ENCODE data around the gene GRM3. TPM values are rescaled to one million over a fixed set of nuclear protein-coding genes. Genes with fewer than 3 reads are reported as not detected.

Gene GRM3
- total RNA-seq, 4 donors from 2014 or later = not detected

DNA sequence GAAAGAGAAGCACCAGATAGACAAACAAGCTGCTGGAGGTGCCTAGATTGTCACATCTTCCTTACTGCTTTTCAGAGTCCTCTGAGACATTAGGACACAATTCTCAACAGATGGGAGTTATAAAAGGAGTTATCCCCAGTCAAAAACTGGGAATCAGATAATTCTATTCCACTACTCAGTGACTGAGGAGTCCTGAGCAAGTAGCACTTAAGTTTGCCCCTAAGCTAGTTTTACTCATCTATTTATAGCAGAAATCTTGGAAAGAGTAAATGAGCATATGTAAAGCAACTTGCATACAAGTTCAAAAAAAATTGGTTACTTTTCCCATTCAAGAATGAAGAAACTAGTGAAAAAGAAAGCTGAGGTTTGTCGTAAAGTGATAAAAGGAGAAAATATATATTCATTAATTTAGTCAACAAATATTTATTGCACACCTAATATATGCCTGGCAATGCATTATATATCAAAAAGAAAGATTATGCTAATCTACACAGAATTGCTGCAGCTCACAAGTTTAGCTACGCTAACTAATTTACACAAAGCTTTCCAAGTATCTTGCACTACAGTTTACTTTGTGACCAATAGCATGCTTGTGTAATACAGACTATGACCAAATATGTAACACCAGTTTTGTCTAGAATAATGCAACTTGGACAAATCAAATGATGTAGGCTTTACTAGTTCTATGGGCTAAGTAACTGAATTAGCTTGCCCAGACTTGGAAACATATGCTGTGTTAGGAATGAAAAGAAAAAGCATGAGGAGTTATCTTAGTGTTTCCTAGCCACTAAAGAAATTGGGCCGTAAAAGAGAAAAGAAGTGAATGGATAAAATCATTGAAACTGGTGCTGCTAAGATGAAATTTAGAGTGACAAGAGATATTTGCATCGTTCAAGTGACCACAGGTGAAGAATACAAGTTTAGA, 106.3 kb downstream of the GRM3 start:
- Histone ChIP-seq H3K9me3 (no peaks in the 10 kb centered on the region), H3K4me3 (replicated peaks in 1 of 3) (no peak overlapping the region), H3K4me1 (no peaks in the 10 kb centered on the region), H3K27ac (no peak overlapping the region), H3K36me3 (no peaks in the 10 kb centered on the region), H3K27me3 (no peaks in the 10 kb centered on the region)
- 89 to 92% methylated on average over 4 of the region's 4 CpGs for WGBS, 2 donors
- no peak for DNase-seq
- no peak for TF ChIP-seq POLR2A (IDR thresholded peaks at IDR 0.05)
- TF ChIP-seq, protein P1, sequence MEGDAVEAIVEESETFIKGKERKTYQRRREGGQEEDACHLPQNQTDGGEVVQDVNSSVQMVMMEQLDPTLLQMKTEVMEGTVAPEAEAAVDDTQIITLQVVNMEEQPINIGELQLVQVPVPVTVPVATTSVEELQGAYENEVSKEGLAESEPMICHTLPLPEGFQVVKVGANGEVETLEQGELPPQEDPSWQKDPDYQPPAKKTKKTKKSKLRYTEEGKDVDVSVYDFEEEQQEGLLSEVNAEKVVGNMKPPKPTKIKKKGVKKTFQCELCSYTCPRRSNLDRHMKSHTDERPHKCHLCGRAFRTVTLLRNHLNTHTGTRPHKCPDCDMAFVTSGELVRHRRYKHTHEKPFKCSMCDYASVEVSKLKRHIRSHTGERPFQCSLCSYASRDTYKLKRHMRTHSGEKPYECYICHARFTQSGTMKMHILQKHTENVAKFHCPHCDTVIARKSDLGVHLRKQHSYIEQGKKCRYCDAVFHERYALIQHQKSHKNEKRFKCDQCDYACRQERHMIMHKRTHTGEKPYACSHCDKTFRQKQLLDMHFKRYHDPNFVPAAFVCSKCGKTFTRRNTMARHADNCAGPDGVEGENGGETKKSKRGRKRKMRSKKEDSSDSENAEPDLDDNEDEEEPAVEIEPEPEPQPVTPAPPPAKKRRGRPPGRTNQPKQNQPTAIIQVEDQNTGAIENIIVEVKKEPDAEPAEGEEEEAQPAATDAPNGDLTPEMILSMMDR (IDR thresholded peaks at IDR 0.05) = no peak
- intact Hi-C loops (cut with DNase I) = no loop called here

DNA sequence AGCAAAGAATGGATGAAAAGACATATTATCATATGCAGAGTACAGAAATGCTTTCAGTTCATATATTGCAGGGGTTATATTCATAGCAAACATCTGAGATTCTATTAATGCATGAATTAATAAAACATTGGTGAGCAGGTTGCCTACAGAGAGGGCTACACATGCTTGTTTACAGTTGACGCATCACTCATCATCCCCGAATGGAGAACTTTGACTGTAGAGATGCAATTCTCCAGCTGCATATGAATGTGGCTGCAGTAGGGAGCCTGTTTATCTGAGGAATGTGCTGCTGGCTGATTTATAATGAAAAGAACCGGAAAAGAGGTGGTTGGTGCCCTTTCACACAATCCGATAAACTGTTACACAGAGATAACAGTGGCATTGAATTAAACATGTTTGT, 116.5 kb downstream of the GRM3 start:
- Histone ChIP-seq H3K4me3 (replicated peaks in 1 of 3) (no peak overlapping the region), H3K36me3 (no peaks in the 10 kb centered on the region), H3K9me3 (no peaks in the 10 kb centered on the region), H3K27ac (no peak overlapping the region), H3K27me3 (no peaks in the 10 kb centered on the region), H3K4me1 (no peaks in the 10 kb centered on the region)
- WGBS, 2 donors = 52 to 57% methylated on average over 4 of the region's 4 CpGs
- TF ChIP-seq, protein P1 (IDR thresholded peaks at IDR 0.05) = no peak
- TF ChIP-seq POLR2A (IDR thresholded peaks at IDR 0.05) = no peak
- DNase-seq = no peak
- intact Hi-C loops (cut with DNase I) = no loop called here

DNA sequence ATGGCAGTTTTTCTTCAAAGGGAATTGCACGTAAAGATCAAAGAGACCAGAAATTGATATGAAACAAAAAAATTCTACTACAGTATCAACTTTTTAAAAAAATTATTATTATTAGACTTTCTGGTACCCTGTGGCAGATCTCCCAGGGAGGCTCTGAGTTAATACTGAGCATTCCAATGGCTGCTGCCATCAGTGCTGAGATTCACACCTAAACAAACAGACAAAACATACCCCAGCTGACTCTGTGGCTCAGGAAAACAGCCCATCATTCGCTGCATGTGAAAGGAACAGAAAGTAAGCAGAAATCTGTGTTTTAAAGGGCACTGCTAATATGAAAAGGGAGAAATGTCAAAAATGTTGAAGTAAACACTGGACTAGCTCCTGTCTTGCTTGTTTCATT, 118.4 kb downstream of the GRM3 start:
- WGBS, 2 donors = 77 to 78% methylated on average over 2 of the region's 2 CpGs
- Histone ChIP-seq H3K27ac (no peak overlapping the region), H3K9me3 (no peaks in the 10 kb centered on the region), H3K4me1 (no peaks in the 10 kb centered on the region), H3K27me3 (no peaks in the 10 kb centered on the region), H3K36me3 (no peaks in the 10 kb centered on the region), H3K4me3 (replicated peaks in 1 of 3) (no peak overlapping the region)
- intact Hi-C loops (cut with DNase I) = no loop called here
- TF ChIP-seq, protein P1 (IDR thresholded peaks at IDR 0.05) = no peak
- no peak for TF ChIP-seq POLR2A (IDR thresholded peaks at IDR 0.05)
- DNase-seq = no peak

DNA sequence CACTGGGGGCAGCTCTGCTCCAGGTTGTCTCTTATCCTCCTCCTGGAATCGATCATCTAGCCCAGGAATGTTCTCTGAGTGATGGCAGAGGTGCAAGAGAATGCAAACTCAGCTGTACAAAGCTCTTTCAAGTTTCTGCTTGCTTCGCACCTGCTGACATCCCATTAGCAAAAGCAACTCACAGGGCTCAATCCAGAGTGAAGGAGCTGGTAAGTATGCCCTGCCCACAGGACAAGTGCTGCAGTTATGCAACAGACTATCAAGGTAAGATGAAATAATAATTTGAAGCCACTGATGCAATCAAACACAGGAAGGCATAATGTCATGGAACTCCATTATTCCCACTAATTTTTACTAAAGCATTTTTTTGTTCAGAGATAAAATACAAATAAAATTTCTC, 122.2 kb downstream of the GRM3 start:
- Histone ChIP-seq H3K4me1 (no peaks in the 10 kb centered on the region), H3K36me3 (no peaks in the 10 kb centered on the region), H3K27me3 (no peaks in the 10 kb centered on the region), H3K9me3 (no peaks in the 10 kb centered on the region), H3K27ac (no peak overlapping the region), H3K4me3 (replicated peaks in 1 of 3) (no peak overlapping the region)
- 35 to 43% methylated on average over 2 of the region's 2 CpGs for WGBS, 2 donors
- intact Hi-C loops (cut with DNase I) = no loop called here
- TF ChIP-seq, protein P1 (IDR thresholded peaks at IDR 0.05) = no peak
- no peak for TF ChIP-seq POLR2A (IDR thresholded peaks at IDR 0.05)
- no peak for DNase-seq

DNA sequence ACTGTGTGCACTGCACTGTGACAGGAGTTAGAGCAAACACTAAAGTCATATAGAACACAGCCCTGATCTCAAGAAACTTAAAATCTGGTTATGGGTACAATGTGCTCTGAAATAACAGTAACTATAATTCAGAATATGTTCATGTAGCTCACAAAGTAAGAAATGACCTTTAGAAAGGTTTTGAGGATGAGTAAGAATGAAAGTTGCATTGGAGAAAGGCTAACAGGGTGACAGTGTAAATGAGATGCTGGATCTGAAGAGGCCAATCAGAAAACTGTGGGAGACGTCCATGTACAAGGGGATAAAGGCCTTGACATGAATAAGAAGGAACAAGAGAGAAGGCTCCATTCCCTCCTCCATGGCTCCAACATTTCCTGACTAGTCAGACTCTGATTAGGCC, 124.7 kb downstream of the GRM3 start:
- Histone ChIP-seq H3K27ac (no peak overlapping the region), H3K4me3 (replicated peaks in 1 of 3) (no peak overlapping the region), H3K4me1 (no peaks in the 10 kb centered on the region), H3K36me3 (no peaks in the 10 kb centered on the region), H3K27me3 (no peaks in the 10 kb centered on the region), H3K9me3 (no peaks in the 10 kb centered on the region)
- no peak for DNase-seq
- no peak for TF ChIP-seq POLR2A (IDR thresholded peaks at IDR 0.05)
- WGBS, 2 donors = 73 to 80% methylated on average over 1 of the region's 1 CpG
- intact Hi-C loops (cut with DNase I) = no loop called here

Measured in thyroid gland (tissue), 4 donors.